ENCODE results near the gene ZNF562.
"Not testable (repeated sequence)": the region's sequence is repeated elsewhere in the genome, so short reads cannot be mapped to it uniquely, and the experiment has no call there.

Gene ZNF562

DNA sequence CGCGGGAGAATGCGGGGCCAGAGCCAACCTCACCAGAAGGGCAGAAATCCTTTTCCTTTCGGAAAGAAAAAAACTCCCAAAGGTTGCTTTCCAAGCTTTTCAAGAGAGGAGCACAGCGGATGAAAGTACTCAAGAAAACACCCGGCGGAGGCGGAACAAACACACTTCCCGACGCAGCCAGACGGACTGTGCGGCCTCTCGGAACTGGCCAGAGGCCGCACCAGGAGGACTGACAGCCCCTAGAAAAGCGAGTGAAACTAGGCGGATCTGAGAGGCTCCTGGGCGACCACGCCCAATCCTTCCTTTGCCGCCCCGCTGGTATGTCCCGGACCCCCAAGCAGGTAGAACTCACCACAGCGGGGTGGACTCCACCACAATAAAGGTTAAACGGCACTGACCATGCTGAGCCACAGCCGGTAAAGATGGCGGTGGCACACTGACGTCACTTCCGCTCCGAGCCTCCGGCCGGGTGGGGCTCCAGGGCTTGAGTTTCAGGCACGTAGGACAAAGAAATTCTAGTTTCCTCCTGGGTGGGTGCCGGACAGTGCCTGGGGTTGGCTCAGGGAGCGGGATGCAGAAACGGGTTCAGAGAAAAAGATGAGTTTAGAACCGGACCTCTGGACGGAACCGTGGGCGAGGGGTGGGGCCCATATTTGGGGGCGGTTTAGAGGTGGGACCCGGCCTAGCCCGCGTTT is at the start of gene ZNF562:
TSS of gene ZNF562 (minus strand) at position 438 of the 695 bp plus-strand sequence. CDS start 14,356 bp downstream, outside the sequence.
- DNase-seq, result peak; percentile 84

DNA sequence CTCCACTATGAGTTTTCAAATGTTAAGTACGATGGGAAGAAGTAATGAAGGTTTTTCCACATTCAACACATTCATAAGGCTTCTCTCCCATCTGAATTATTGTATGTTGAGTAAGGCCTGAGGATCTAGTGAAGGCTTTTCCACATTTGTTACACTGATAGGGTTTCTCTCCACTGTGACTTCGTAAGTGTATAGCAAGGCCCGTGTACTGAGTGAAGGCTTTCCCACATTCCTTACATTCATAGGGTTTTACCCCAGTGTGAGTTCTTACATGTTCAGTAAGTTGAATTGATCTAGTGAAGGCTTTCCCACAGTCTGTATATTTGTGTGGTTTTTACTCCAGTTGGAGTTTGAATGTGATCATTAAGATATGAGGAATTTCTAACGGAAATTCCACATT is 49.3 kb upstream of the ZNF562 start:
- no peak for DNase-seq

DNA sequence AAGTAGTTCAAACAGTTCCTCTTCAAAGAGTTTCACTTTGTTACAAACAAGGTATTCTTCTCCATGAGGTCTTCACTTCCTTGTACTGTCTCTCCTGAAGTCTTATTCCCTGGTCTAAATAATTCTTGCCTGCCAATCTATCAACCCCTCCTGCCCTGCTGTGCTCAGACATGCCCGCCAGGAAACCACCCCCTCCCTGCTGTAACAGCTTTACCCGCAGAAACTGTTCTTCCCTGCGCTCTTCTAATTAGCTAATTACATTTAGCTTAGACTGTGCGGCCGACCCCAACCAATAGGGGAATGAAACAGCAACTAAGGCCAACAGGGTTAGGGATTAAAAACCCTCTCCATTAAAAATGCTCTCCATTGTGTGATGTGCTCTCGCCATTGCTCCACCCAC is 47.0 kb upstream of the ZNF562 start:
- no peak for DNase-seq

DNA sequence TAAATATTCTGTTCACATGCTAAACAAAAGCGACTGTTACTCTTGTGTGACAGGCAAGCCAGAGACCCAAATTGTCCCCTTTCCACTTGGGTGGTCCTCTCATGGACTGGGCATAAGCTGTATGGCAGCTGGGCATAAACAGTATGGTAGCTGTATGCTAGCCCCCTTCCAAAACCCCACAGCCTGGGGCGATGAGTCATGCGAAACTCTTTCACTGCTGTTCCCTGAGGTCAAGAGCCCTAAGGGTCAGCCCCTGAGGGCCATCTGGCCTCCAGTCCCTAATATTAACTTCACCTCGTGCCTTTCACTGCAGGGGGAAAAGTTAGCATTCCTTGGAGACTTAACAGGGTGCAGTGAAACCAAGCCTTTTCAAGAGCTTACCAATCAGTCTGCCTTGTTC is 45.6 kb upstream of the ZNF562 start:
- DNase-seq, result no peak

DNA sequence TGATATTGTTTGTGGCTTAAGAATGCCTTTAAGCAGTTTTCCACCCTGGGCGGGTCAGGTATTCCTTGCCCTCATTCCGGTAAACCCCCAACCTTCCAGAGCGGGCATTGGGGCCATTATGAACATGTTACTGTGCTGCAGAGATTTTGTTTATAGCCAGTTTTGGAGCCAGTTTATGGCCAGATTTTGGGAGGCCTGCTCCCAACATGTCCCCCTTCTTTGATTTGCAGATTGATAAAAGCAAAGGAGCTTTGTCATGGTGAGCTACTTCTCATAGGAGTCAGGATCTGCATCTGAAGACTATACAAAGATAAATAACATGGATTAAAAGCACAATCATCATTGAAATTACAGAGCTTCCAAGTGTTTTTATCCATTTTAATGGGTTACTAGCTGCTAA is 36.9 kb upstream of the ZNF562 start:
- DNase-seq, result no peak

- DNase-seq, result no peak
Observed at GRCh38 chr19:9709305-9709704, 34.4 kb upstream of the ZNF562 start.

DNA sequence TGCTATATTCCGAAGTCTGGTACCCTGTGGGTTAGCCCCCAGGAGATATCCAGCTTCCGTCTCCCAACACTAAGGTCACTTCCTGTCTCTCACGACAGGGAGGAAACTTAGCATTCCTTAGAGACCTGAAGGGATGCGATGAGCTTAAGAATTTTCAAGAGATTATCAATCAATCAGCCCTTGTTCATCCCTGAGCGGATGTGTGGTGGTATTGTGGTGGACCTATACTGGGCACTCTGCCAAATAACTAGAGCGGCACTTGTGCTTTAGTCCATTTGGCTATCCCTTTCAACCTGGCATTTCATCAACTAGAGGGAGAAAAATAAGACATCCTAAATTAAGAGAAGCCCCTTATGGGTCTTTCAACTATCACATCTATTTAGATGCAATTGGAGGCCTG is 30.9 kb upstream of the ZNF562 start:
- DNase-seq, result no peak

- no peak for DNase-seq
Observed at GRCh38 chr19:9702186-9702585, 27.3 kb upstream of the ZNF562 start.

DNA sequence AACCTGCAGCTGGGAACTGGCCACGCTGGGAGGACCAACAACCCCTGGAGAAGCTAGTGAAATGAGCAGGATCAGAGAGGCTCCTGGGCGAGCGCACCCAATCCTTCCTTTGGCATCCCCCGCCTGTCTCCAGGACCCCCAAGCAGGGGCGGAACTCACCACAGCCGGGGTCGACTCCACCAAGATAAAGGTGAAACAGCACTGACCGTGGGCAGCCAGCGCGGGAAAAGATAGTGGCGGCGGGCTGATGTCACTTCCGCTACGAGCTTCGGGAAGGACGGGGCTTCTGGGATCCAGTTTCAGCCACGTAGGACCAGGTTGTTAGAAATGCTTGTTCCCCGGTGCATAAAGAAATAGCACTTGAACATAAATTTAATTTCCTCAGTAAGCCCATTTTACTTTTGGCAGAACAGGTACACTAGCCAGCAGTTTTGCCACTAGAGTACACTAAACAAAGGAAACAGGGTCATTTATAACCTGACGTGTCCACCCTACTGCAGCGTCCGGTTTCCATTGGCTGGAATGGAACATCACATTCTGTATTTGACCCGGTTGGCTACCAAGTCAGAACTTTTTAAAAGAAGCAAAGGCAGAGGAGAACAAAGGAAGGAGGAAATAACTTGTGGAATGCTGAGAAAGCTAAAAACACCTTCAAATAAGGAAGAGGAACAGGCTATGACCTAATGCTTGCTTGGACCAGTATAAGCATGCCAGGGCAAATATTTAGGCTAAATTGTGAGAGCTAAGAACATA is 25.5 kb upstream of the ZNF562 start:
- DNase-seq, result no peak

- DNase-seq, result not testable (repeated sequence)
Observed at GRCh38 chr19:9690301-9690700, 15.4 kb upstream of the ZNF562 start.

- not testable (repeated sequence) for DNase-seq
Observed at GRCh38 chr19:9679996-9680395, 5.1 kb upstream of the ZNF562 start.

DNA sequence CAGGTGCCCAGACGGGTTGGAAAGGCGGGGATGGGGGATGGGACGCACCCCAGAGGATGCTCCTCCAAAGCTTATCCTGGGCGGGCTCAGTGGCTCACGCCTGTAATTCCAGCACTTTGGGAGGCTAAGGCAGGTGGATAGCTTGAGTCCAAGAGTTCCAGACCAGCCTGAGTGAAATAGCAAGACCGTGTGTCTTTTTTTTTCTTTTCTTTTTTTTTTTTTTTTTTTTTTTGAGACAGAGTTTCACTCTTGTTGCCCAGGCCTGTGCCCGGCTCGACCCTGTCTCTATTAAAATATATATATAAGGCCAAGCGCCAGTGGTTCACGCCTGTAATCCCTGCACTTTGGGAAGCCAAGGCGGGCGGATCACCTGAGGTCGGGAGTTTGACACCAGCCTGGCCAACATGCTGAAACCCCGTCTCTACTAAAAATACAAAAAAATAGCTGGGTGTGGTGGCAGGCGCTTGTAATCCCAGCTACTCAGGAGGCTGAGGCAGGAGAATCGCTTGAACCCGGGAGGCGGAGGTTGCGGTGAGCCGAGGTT is 530 bp upstream of the ZNF562 start:
- not testable (repeated sequence) for DNase-seq

- DNase-seq, result peak; percentile 31
Observed at GRCh38 chr19:9673912-9674662, 813 bp downstream of the ZNF562 start.

GRCh38 chr19:9672893-9673292 is 2.0 kb downstream of the ZNF562 start:
- no peak for DNase-seq

GRCh38 chr19:9671655-9672054 is 3.2 kb downstream of the ZNF562 start:
- DNase-seq, result no peak

- DNase-seq, result no peak
Observed at GRCh38 chr19:9668544-9668943, 6.4 kb downstream of the ZNF562 start.

GRCh38 chr19:9667898-9668297 is 7.0 kb downstream of the ZNF562 start:
- DNase-seq, result no peak

DNA sequence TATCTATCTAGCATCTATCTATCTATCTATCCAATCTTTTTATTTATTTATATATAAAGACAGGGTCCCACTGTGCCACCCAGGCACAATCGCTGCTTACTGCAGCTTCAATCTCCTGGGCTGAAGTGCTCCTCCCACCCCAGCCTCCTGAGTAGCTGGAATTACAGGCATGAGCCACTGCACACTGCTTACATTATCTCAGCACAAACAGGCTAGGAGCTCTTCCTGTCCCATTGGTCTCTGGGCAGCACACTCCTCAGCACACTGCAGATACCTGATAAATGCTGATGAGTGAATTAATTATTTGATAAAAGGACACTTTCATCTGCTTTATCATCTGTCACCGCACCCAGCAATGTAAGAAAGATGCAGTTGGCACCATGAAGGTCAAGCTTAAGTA is 16.1 kb downstream of the ZNF562 start:
- no peak for DNase-seq

DNA sequence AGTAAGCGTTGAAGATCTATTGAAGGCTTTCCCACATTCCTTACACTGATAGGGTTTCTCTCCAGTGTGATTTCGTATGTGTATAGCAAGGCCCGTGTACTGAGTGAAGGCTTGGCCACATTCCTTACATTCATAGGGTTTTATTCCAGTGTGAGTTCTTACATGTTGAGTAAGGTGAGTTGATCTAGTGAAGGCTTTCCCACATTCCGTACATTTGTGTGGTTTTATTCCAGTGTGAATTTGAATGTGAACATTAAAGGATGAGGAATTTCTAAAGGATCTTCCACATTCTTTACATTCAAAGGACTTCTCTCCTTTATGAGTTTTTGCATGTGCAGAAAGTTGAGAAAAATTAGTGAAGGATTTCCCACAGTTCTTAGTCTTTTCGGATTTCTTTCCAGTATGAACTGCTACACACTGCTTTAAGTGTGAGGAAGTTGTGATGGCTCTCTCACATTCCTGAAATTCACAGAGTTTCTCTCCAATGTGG is 21.8 kb downstream of the ZNF562 start:
- not testable (repeated sequence) for DNase-seq

DNA sequence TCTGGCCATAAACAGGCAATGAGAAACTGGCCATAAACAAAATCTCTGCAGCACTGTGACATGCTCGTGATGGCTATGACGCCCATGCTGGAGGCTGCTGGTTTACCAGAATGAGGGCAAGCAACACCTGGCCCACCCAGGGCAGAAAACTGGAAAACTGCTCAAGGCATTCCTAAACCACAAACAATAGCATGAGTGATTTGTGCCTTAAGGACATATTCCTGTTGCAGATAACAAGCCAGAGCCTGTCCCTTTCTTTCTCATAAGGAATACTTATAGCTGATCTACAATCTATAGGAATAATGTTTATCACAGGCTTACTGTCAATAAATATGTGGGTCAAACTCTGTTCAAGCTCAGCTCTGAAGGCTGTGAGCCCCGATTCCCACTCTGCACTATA is 23.4 kb downstream of the ZNF562 start:
- not testable (repeated sequence) for DNase-seq

- DNase-seq, result no peak
Observed at GRCh38 chr19:9650345-9650744, 24.6 kb downstream of the ZNF562 start.

DNA sequence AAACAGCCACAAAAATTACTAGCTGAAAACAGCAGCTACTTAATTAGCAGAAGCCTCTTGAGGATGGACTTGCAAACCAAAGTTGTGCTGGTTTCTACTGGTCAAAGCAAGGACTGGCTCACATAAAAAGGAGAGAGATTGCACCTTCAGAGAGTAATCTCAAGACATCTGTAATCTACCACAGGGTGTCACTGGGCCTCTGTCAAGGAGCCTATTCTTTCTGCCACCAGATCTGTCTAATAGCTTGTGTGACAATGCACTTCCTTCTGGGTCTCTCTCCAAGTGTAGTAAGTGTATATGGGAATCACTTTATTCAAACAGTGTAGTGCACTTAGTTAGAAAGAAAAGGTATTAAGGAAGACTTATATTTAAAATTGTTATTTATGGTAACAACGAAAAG is 29.4 kb downstream of the ZNF562 start:
- DNase-seq, result no peak

- DNase-seq, result no peak
Observed at GRCh38 chr19:9644472-9644871, 30.4 kb downstream of the ZNF562 start.

Data from activated naive CD4-positive, alpha-beta T cell treated with Interleukin-2 at 50 U/mL for 16 hours (primary cell).